IPS DF 4.7 (cell line): Measurements from ENCODE around the gene SPATA13.

Experiments used
- DNase-seq: peaks from one replicate; pipeline ENCODE4 v3.0.0-alpha.2; 2013; ENCODE audit warnings: low spot score; ENCODE audit errors: extremely low read depth

Gene SPATA13

GRCh38 chr13:24221007-24221406 lies 60.5 kb downstream of the SPATA13 start:
- DNase-seq = no peak

GRCh38 chr13:24222756-24223155 lies 62.2 kb downstream of the SPATA13 start:
- no peak for DNase-seq

GRCh38 chr13:24223341-24224231 lies 63.1 kb downstream of the SPATA13 start:
- no peak for DNase-seq

GRCh38 chr13:24224232-24224680 lies 63.7 kb downstream of the SPATA13 start:
- DNase-seq = no peak

GRCh38 chr13:24225062-24225461 lies 64.5 kb downstream of the SPATA13 start:
- no peak for DNase-seq

- DNase-seq = no peak
Measured at GRCh38 chr13:24225930-24226329, 65.4 kb downstream of the SPATA13 start.

- no peak for DNase-seq
Measured at GRCh38 chr13:24226762-24227161, 66.2 kb downstream of the SPATA13 start.

GRCh38 chr13:24228852-24229458 lies 68.4 kb downstream of the SPATA13 start:
- DNase-seq = no peak

- no peak for DNase-seq
Measured at GRCh38 chr13:24230428-24231072, 70.0 kb downstream of the SPATA13 start.

GRCh38 chr13:24231377-24231776 lies 70.9 kb downstream of the SPATA13 start:
- DNase-seq = no peak

- DNase-seq = no peak
Measured at GRCh38 chr13:24232037-24232436, 71.5 kb downstream of the SPATA13 start.

GRCh38 chr13:24232474-24232873 lies 72.0 kb downstream of the SPATA13 start:
- no peak for DNase-seq

- DNase-seq = no peak
Measured at GRCh38 chr13:24233351-24233901, 72.9 kb downstream of the SPATA13 start.

- DNase-seq = no peak
Measured at GRCh38 chr13:24234200-24234915, 73.8 kb downstream of the SPATA13 start.

- DNase-seq = no peak
Measured at GRCh38 chr13:24237356-24237755, 76.8 kb downstream of the SPATA13 start.

- no peak for DNase-seq
Measured at GRCh38 chr13:24241336-24241735, 80.8 kb downstream of the SPATA13 start.

GRCh38 chr13:24242100-24242499 lies 81.6 kb downstream of the SPATA13 start:
- no peak for DNase-seq

- DNase-seq = no peak
Measured at GRCh38 chr13:24243302-24243701, 82.8 kb downstream of the SPATA13 start.

GRCh38 chr13:24244802-24245201 lies 84.3 kb downstream of the SPATA13 start:
- no peak for DNase-seq

- DNase-seq = no peak
Measured at GRCh38 chr13:24247016-24247415, 86.5 kb downstream of the SPATA13 start.

- no peak for DNase-seq
Measured at GRCh38 chr13:24249624-24250023, 89.1 kb downstream of the SPATA13 start.
